Ishikawa (cell line): ENCODE data around the gene PALLD.

Source experiments
- CEBPB ChIP-seq: IDR thresholded peaks from 2 replicates; pipeline ENCODE4 v1.6.1; 2012
- CREB1 ChIP-seq: IDR thresholded peaks from 2 replicates; pipeline ENCODE4 v1.6.1; 2012; ENCODE audit warnings: low read depth
- EGR1 ChIP-seq: IDR thresholded peaks from 2 replicates; pipeline ENCODE4 v1.6.1; 2012
- EP300 ChIP-seq: IDR thresholded peaks from 2 replicates; pipeline ENCODE4 v1.6.1; 2012; ENCODE audit warnings: borderline replicate concordance
- FOXM1 ChIP-seq: IDR thresholded peaks from 2 replicates; pipeline ENCODE4 v1.6.1; 2012; ENCODE audit warnings: low read depth, borderline replicate concordance
- NFIC ChIP-seq: IDR thresholded peaks from 2 replicates; pipeline ENCODE4 v1.6.1; 2012
- RAD21 ChIP-seq: IDR thresholded peaks from 2 replicates; pipeline ENCODE4 v1.6.1; 2012; ENCODE audit warnings: low read depth
- TAF1 ChIP-seq: IDR thresholded peaks from 2 replicates; pipeline ENCODE4 v1.6.1; 2012; ENCODE audit warnings: low read depth, mild to moderate bottlenecking
- TCF12 ChIP-seq: IDR thresholded peaks from 2 replicates; pipeline ENCODE4 v1.6.1; 2012; ENCODE audit warnings: low read depth
- TEAD4 ChIP-seq: IDR thresholded peaks from 2 replicates; pipeline ENCODE4 v1.6.1; 2012
- YY1 ChIP-seq: IDR thresholded peaks from 2 replicates; pipeline ENCODE4 v1.6.1; 2012; ENCODE audit warnings: low read depth
- ZBTB7A ChIP-seq: IDR thresholded peaks from 2 replicates; pipeline ENCODE4 v1.6.1; 2012; ENCODE audit warnings: low read depth
- TF ChIP-seq, protein P1 (sequence below): IDR thresholded peaks from 2 replicates; pipeline ENCODE4 v1.6.1; 2012
- TF ChIP-seq, protein P2 (sequence below): IDR thresholded peaks from 2 replicates; pipeline ENCODE4 v1.6.1; 2012
- TF ChIP-seq, protein P3 (sequence below): IDR thresholded peaks from 2 replicates; pipeline ENCODE4 v1.6.1; 2012; ENCODE audit warnings: low read depth, mild to moderate bottlenecking

PALLD gene

DNA sequence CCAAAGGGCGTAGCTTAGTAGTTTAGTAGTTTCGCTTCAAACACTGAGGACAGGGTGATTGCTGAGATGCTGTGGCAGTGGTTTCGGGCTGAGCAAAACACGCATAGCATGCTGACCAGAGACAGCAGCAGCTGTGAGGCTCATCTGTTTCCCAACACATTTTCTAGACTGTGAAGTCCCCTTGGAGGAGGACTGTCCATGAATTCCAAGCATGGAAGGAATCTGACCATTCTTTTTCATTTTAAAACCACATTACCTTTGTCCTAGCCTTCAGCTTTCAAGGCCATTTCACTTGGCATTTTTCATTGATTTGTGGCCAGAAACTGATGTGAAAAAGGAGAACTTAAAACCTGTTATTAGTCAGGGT is 240.9 kb downstream of the PALLD start:
- TF ChIP-seq, protein P1, sequence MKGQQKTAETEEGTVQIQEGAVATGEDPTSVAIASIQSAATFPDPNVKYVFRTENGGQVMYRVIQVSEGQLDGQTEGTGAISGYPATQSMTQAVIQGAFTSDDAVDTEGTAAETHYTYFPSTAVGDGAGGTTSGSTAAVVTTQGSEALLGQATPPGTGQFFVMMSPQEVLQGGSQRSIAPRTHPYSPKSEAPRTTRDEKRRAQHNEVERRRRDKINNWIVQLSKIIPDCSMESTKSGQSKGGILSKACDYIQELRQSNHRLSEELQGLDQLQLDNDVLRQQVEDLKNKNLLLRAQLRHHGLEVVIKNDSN = no peak
- TF ChIP-seq EP300 = no peak
- TF ChIP-seq TEAD4 = no peak
- no peak for TF ChIP-seq RAD21
- no peak for TF ChIP-seq TCF12
- no peak for TF ChIP-seq EGR1

DNA sequence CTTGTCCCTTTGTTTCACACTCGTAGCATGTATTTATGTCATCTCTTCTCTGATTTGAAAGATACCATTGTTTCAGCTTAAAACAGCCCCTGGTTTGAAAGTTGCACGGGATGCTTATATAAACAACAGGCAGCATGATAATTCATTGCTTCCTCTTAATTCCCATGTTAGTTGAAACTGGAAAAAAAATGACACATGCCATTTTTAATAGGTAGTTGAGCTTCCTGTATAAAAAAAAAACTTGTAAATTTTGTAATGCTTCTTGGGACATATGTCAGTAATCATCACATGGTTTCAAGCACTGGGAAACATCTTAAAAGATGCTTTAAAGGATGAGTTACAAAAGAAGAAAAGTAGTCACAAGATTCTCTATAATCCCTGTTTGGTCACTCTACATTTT is 243.0 kb downstream of the PALLD start:
- TF ChIP-seq RAD21 (no peak), TCF12 (no peak), NFIC (no peak), YY1 (no peak), FOXM1 (no peak)
- TF ChIP-seq, protein P2, sequence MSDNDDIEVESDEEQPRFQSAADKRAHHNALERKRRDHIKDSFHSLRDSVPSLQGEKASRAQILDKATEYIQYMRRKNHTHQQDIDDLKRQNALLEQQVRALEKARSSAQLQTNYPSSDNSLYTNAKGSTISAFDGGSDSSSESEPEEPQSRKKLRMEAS = no peak

DNA sequence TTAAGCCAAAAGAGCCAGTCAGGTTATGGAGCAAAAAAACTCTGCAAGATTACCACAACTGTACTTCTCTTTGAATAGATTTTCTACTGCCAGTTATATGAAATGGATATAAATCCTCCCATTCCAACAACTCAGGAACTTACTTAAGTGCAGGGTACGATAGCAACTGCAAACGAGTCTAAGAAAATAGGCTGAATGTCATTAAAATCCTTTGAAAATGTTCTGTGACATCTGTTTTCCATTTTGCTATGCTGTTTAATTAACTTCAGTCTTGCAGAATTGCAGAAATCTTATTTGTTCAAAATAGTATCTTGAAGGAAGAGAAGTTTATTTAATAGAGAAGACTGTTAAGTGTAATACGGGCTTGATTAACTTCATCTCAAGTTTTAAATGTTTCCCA is 243.8 kb downstream of the PALLD start:
- TF ChIP-seq YY1 (no peak), EGR1 (no peak), RAD21 (no peak), TEAD4 (no peak), EP300 (no peak), TCF12 (no peak), CREB1 (no peak), NFIC (no peak), ZBTB7A (no peak), FOXM1 (no peak), CEBPB (no peak), TAF1 (no peak)
- TF ChIP-seq, protein P1 = no peak
- TF ChIP-seq, protein P3, sequence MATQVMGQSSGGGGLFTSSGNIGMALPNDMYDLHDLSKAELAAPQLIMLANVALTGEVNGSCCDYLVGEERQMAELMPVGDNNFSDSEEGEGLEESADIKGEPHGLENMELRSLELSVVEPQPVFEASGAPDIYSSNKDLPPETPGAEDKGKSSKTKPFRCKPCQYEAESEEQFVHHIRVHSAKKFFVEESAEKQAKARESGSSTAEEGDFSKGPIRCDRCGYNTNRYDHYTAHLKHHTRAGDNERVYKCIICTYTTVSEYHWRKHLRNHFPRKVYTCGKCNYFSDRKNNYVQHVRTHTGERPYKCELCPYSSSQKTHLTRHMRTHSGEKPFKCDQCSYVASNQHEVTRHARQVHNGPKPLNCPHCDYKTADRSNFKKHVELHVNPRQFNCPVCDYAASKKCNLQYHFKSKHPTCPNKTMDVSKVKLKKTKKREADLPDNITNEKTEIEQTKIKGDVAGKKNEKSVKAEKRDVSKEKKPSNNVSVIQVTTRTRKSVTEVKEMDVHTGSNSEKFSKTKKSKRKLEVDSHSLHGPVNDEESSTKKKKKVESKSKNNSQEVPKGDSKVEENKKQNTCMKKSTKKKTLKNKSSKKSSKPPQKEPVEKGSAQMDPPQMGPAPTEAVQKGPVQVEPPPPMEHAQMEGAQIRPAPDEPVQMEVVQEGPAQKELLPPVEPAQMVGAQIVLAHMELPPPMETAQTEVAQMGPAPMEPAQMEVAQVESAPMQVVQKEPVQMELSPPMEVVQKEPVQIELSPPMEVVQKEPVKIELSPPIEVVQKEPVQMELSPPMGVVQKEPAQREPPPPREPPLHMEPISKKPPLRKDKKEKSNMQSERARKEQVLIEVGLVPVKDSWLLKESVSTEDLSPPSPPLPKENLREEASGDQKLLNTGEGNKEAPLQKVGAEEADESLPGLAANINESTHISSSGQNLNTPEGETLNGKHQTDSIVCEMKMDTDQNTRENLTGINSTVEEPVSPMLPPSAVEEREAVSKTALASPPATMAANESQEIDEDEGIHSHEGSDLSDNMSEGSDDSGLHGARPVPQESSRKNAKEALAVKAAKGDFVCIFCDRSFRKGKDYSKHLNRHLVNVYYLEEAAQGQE = no peak
- TF ChIP-seq, protein P2 = no peak

DNA sequence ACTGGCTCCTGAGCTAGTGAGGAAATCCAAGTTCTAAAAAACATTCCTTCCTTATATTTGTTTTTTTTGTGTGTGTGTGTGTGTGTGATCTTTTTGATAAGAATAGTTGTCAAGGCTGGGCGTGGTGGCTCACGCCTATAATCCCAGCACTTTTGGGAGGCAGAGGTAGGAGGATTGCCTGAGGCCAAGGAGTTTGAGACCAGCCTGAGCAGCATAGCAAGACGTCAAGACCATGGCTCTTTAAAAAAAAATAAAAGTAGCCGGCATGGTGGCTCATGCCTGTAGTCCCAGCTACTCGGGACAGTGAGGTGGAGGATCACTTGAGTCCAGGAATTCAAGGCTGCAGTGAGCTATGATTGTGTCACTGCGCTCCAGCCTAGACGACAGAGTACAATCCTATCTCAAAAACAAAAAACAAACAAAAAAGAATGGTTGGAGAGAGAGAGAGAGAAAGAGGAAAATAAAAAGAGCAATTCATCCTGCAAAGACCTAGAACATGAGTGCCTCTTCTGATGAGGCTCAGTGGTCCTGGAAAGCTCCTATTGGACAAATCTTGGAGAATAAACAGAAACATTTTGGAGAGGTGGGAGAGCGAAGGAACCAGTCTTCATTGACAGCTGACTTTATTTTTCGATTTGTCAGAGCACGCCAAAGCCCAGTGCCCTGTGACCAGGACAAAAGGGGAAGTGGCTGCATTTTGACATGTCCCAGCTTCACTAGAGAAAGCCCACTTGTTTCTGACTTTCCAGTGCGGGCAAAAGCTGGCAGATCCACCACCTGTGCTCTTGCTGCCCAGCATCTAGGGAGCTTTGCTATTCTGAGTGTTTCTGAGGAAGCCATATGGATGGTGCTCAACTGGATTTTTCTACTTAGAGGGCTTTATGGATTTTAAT is 244.7 kb downstream of the PALLD start:
- TF ChIP-seq TEAD4 (no peak), EP300 (no peak)

DNA sequence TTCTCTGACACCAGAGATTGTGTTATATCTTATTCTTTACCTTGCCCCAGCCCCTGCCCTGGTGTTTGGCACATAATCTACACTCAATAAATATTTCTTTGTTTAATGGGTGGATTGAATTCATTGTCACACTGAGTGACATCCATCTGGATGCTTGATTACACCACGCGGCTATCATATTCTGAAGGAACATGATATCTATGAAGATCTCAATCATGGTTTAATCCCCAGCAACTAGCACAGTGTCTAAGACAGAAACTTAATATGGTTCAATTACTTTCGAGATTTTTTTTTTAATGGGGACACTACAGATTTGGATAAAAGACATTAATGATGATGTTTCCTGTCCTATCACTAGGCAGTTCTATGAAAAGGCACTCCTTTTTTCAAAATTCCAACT is 246.3 kb downstream of the PALLD start:
- no peak for TF ChIP-seq TCF12

DNA sequence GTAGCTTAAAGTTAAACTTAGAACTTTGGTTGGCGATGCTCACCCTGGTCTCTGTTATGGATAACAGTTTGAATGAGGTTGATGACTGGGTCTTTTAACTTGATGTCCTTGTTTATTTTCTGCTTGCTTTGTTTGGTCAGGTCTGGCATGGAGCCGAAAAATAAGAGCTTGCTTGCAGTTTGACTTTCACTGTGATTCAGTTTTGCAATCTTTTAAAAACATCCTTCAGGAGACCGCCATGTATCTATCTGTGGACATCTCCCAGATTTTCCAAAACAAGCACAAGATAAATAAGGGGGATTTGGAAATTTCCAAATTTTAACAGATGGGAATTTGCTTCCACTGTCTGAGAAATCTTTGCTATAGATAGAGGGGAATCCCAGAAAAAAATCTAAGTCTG is 246.7 kb downstream of the PALLD start:
- no peak for TF ChIP-seq EP300
- no peak for TF ChIP-seq RAD21

DNA sequence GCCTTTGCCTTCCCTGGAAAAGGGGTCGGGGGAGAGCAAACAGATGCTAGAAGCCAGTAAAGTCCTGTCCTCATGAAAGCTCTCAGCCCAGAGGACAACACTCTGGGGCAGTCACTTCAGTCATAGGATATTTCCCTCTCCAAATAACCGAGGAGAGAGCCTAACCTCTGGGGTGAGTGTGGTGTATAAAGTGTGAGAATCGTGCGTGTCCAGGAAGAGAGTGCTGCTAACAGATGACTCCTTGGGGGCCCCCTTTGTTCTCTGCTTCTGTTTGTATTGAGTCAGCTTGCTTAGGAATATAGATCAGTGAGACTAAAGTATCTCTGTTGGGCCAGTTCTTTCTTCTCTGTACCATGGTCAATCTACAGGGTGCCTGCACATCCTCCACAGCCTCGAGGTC is 247.2 kb downstream of the PALLD start:
- TF ChIP-seq, protein P2 = no peak
- TF ChIP-seq TAF1 = no peak
- no peak for TF ChIP-seq NFIC
- TF ChIP-seq CREB1 = no peak
- TF ChIP-seq, protein P1 = no peak
- TF ChIP-seq FOXM1 = no peak
- no peak for TF ChIP-seq EP300
- TF ChIP-seq EGR1 = no peak
- TF ChIP-seq RAD21 = no peak
- no peak for TF ChIP-seq CEBPB
- no peak for TF ChIP-seq TEAD4
- TF ChIP-seq ZBTB7A = no peak
- TF ChIP-seq, protein P3 = no peak
- no peak for TF ChIP-seq TCF12
